Measurements from ENCODE around the gene SNX8. TPM values are rescaled to one million over a fixed set of nuclear protein-coding genes. Genes with fewer than 3 reads are reported as not detected.

The SNX8 gene
- total and polyA plus RNA-seq, 4 donors: 4.1 to 26.5 (median 20.9) TPM

- no peaks in the 10 kb centered on the region for H3K9me3 ChIP-seq (ENCODE audit: control insufficient read depth, low read length)
- WGBS, 2 donors: 94 to 96% methylated on average over 31 to 34 of the region's 34 CpGs
- no peak overlapping the region for H3K27ac ChIP-seq (ENCODE audit: low read depth in 1 of 2, low read length in 2 of 2)
- DNase-seq: no peak
- H3K4me1 ChIP-seq (ENCODE audit: control insufficient read depth in 1 of 2, insufficient read depth in 2 of 2, low read length in 2 of 2): no peaks in the 10 kb centered on the region
- no peak for ATAC-seq (ENCODE audit: low FRiP score)
- H3K4me3 ChIP-seq (ENCODE audit: low read length in 2 of 2): no peak overlapping the region
- intact Hi-C loops (cut with DNase I): no loop called here
- no peaks in the 10 kb centered on the region for H3K36me3 ChIP-seq (ENCODE audit: control insufficient read depth in 1 of 2, insufficient read depth in 2 of 2, low read length in 1 of 2)
- no peaks in the 10 kb centered on the region for H3K27me3 ChIP-seq (ENCODE audit: control insufficient read depth in 1 of 2, insufficient read depth in 2 of 2, low read length in 1 of 2)
Measured at GRCh38 chr7:2258661-2259365, 55.4 kb downstream of the SNX8 start.

GRCh38 chr7:2257651-2258050, 56.6 kb downstream of the SNX8 start:
- intact Hi-C loops (cut with DNase I): no loop called here
- DNase-seq (no peak), ATAC-seq (ENCODE audit: low FRiP score) (no peak)
- Histone ChIP-seq H3K4me3 (ENCODE audit: low read length in 2 of 2) (no peak overlapping the region), H3K36me3 (ENCODE audit: control insufficient read depth in 1 of 2, insufficient read depth in 2 of 2, low read length in 1 of 2) (no peaks in the 10 kb centered on the region), H3K27me3 (ENCODE audit: control insufficient read depth in 1 of 2, insufficient read depth in 2 of 2, low read length in 1 of 2) (no peaks in the 10 kb centered on the region), H3K9me3 (ENCODE audit: control insufficient read depth, low read length) (no peaks in the 10 kb centered on the region), H3K4me1 (ENCODE audit: control insufficient read depth in 1 of 2, insufficient read depth in 2 of 2, low read length in 2 of 2) (no peaks in the 10 kb centered on the region), H3K27ac (ENCODE audit: low read depth in 1 of 2, low read length in 2 of 2) (no peak overlapping the region)
- WGBS, 2 donors: 91 to 93% methylated on average over 13 to 17 of the region's 17 CpGs

- Histone ChIP-seq H3K27ac (ENCODE audit: low read depth in 1 of 2, low read length in 2 of 2) (no peak overlapping the region), H3K36me3 (ENCODE audit: control insufficient read depth in 1 of 2, insufficient read depth in 2 of 2, low read length in 1 of 2) (no peaks in the 10 kb centered on the region), H3K4me3 (ENCODE audit: low read length in 2 of 2) (no peak overlapping the region), H3K4me1 (ENCODE audit: control insufficient read depth in 1 of 2, insufficient read depth in 2 of 2, low read length in 2 of 2) (no peaks in the 10 kb centered on the region), H3K9me3 (ENCODE audit: control insufficient read depth, low read length) (no peaks in the 10 kb centered on the region), H3K27me3 (ENCODE audit: control insufficient read depth in 1 of 2, insufficient read depth in 2 of 2, low read length in 1 of 2) (no peaks in the 10 kb centered on the region)
- intact Hi-C loops (cut with DNase I): no loop called here
- 95 to 97% methylated on average over 29 to 38 of the region's 38 CpGs for WGBS, 2 donors
- DNase-seq (no peak), ATAC-seq (ENCODE audit: low FRiP score) (no peak)
Measured at GRCh38 chr7:2257046-2257551, 57.1 kb downstream of the SNX8 start.

GRCh38 chr7:2256306-2257045, 57.8 kb downstream of the SNX8 start:
- WGBS, 2 donors: 94 to 95% methylated on average over 44 of the region's 44 CpGs
- Histone ChIP-seq H3K36me3 (ENCODE audit: control insufficient read depth in 1 of 2, insufficient read depth in 2 of 2, low read length in 1 of 2) (no peaks in the 10 kb centered on the region), H3K4me3 (ENCODE audit: low read length in 2 of 2) (no peak overlapping the region), H3K4me1 (ENCODE audit: control insufficient read depth in 1 of 2, insufficient read depth in 2 of 2, low read length in 2 of 2) (no peaks in the 10 kb centered on the region), H3K9me3 (ENCODE audit: control insufficient read depth, low read length) (no peaks in the 10 kb centered on the region), H3K27me3 (ENCODE audit: control insufficient read depth in 1 of 2, insufficient read depth in 2 of 2, low read length in 1 of 2) (no peaks in the 10 kb centered on the region), H3K27ac (ENCODE audit: low read depth in 1 of 2, low read length in 2 of 2) (no peak overlapping the region)
- no peak for DNase-seq
- ATAC-seq (ENCODE audit: low FRiP score): no peak
- intact Hi-C loops (cut with DNase I): no loop called here

- H3K4me3 ChIP-seq (ENCODE audit: low read length in 2 of 2): no peak overlapping the region
- no peak overlapping the region for H3K27ac ChIP-seq (ENCODE audit: low read depth in 1 of 2, low read length in 2 of 2)
- DNase-seq: peak in 1 of 2 donors; percentile 72
- 92 to 93% methylated on average over 33 of the region's 33 CpGs for WGBS, 2 donors
- no peaks in the 10 kb centered on the region for H3K4me1 ChIP-seq (ENCODE audit: control insufficient read depth in 1 of 2, insufficient read depth in 2 of 2, low read length in 2 of 2)
- no peak for ATAC-seq (ENCODE audit: low FRiP score)
- H3K9me3 ChIP-seq (ENCODE audit: control insufficient read depth, low read length): no peaks in the 10 kb centered on the region
- no peaks in the 10 kb centered on the region for H3K36me3 ChIP-seq (ENCODE audit: control insufficient read depth in 1 of 2, insufficient read depth in 2 of 2, low read length in 1 of 2)
- H3K27me3 ChIP-seq (ENCODE audit: control insufficient read depth in 1 of 2, insufficient read depth in 2 of 2, low read length in 1 of 2): no peaks in the 10 kb centered on the region
- intact Hi-C loops (cut with DNase I): no loop called here
Measured at GRCh38 chr7:2255145-2256139, 58.8 kb downstream of the SNX8 start.

- H3K27me3 ChIP-seq (ENCODE audit: control insufficient read depth in 1 of 2, insufficient read depth in 2 of 2, low read length in 1 of 2): no peaks in the 10 kb centered on the region
- H3K4me1 ChIP-seq (ENCODE audit: control insufficient read depth in 1 of 2, insufficient read depth in 2 of 2, low read length in 2 of 2): no peaks in the 10 kb centered on the region
- H3K9me3 ChIP-seq (ENCODE audit: control insufficient read depth, low read length): no peaks in the 10 kb centered on the region
- no peaks in the 10 kb centered on the region for H3K36me3 ChIP-seq (ENCODE audit: control insufficient read depth in 1 of 2, insufficient read depth in 2 of 2, low read length in 1 of 2)
- no peak overlapping the region for H3K27ac ChIP-seq (ENCODE audit: low read depth in 1 of 2, low read length in 2 of 2)
- ATAC-seq (ENCODE audit: low FRiP score) (no peak), DNase-seq (no peak)
- intact Hi-C loops (cut with DNase I): no loop called here
- H3K4me3 ChIP-seq (ENCODE audit: low read length in 2 of 2): no peak overlapping the region
- whole genome bisulfite sequencing, 2 donors: 93% methylated on average over 30 to 31 of the region's 31 CpGs
Measured at GRCh38 chr7:2254429-2255144, 59.7 kb downstream of the SNX8 start.

- no peak for ATAC-seq (ENCODE audit: low FRiP score)
- 91 to 94% methylated on average over 32 of the region's 32 CpGs for WGBS, 2 donors
- no peaks in the 10 kb centered on the region for H3K4me1 ChIP-seq (ENCODE audit: control insufficient read depth in 1 of 2, insufficient read depth in 2 of 2, low read length in 2 of 2)
- no peak overlapping the region for H3K27ac ChIP-seq (ENCODE audit: low read depth in 1 of 2, low read length in 2 of 2)
- H3K36me3 ChIP-seq (ENCODE audit: control insufficient read depth in 1 of 2, insufficient read depth in 2 of 2, low read length in 1 of 2): no peaks in the 10 kb centered on the region
- intact Hi-C loops (cut with DNase I): no loop called here
- no peak for DNase-seq
- no peaks in the 10 kb centered on the region for H3K27me3 ChIP-seq (ENCODE audit: control insufficient read depth in 1 of 2, insufficient read depth in 2 of 2, low read length in 1 of 2)
- no peaks in the 10 kb centered on the region for H3K9me3 ChIP-seq (ENCODE audit: control insufficient read depth, low read length)
- no peak overlapping the region for H3K4me3 ChIP-seq (ENCODE audit: low read length in 2 of 2)
Measured at GRCh38 chr7:2253525-2254244, 60.6 kb downstream of the SNX8 start.
